DMS114 treated with DMSO at 0.1 percent for 48 hours (cell line): Measurements from ENCODE around the gene AK9.
"Not testable (repeated sequence)": the region's sequence is repeated elsewhere in the genome, so short reads cannot be mapped to it uniquely, and the experiment has no call there.

Source experiments
- DNase-seq: peaks from one replicate; lab custom pipeline; 2025; ENCODE audit not compliant: unreplicated experiment; lab: John Stamatoyannopoulos, UW

The AK9 gene

DNA sequence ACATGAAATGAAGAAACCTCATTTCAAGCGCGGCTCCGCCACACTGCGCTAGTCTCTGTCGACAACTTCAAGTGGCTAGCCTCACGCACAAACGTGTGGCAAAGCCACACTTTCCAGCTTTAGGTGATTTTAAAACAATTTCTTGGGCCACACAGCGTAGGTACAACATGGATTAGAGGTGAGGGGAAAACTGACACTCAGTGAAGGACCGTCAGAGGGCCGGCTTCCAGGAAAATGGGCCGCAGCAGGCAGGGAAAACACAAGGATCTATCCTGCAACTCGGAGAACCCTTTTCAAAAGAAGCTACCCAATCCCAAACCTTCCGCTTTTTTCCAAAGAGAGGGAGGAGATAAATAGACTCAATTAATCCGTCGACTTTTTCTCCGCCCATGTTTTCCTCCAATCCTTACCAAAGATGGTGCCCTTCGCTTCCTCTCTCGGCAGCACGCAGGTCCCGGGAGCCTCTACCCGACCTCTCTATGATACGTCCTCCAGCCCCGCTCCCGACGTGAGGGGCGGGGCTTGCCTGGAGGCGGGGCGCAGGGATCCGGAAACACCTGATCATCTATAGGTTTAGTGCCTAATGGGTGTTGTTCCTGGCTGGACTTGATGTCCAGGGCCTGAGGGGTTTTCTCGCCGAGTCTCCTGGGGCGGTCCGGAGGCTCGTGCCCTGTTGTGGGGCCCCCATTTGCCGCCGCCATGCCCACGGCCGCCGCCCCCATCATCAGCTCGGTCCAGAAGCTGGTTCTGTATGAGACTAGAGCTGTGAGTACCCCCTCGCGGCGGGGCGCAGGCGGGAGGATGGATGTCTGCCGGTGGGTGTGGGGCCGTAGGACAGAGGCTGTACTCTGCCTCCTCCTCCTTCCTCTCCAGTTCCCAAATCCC lies at the start of gene AK9, which contains the start of gene FIG4:
Gene AK9 (minus strand): TSS at position 466 of the 885 bp plus-strand sequence. CDS start 15,457 bp downstream, outside the sequence.
Gene FIG4 (plus strand): TSS at position 560 of the 885 bp plus-strand sequence. CDS start 140 bp downstream, at position 700.
- peak; percentile 92 for DNase-seq

- DNase-seq, result no peak
Observed at GRCh38 chr6:109740787-109741186, 49.8 kb upstream of the AK9 start.

DNA sequence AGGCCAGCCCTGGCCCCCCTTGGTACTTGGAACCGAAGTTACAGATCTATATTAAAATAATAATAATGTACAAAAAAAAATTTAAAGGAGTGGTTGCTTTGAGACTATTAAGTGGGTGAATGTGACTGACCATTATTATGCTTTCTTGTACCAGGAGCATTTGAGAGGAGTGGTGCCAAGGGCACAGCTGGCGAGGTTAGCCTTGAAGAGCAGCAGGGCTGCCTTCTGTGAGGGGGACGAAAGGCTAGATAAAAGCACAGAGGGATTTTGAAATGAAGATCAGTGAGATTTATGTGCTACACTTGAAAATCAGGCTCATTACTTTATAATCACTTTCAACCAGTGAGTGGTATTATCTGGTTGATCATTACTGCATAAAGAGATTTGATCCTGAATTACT lies 48.7 kb upstream of the AK9 start:
- DNase-seq, result no peak

GRCh38 chr6:109738667-109739066 lies 47.7 kb upstream of the AK9 start:
- DNase-seq, result no peak

- no peak for DNase-seq
Observed at GRCh38 chr6:109738255-109738654, 47.3 kb upstream of the AK9 start.

- no peak for DNase-seq
Observed at GRCh38 chr6:109736273-109737025, 45.4 kb upstream of the AK9 start.

DNA sequence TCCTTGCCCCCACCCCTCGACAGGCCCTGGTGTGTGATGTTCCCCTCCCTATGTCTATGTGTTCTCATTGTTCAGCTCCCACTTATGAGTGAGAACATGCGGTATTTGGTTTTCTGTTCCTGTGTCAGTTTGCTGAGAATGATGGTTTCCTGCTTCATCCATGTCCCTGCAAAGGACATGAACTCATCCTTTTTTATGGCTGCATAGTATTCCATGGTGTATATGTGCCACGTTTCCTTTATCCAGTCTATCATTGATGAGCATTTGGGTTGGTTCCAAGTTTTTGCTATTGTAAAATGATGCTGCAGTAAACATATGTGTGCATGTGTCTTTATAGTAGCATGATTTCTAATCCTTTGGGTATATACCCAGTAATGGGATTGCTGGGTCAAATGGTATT lies 34.2 kb upstream of the AK9 start:
- DNase-seq, result not testable (repeated sequence)

DNA sequence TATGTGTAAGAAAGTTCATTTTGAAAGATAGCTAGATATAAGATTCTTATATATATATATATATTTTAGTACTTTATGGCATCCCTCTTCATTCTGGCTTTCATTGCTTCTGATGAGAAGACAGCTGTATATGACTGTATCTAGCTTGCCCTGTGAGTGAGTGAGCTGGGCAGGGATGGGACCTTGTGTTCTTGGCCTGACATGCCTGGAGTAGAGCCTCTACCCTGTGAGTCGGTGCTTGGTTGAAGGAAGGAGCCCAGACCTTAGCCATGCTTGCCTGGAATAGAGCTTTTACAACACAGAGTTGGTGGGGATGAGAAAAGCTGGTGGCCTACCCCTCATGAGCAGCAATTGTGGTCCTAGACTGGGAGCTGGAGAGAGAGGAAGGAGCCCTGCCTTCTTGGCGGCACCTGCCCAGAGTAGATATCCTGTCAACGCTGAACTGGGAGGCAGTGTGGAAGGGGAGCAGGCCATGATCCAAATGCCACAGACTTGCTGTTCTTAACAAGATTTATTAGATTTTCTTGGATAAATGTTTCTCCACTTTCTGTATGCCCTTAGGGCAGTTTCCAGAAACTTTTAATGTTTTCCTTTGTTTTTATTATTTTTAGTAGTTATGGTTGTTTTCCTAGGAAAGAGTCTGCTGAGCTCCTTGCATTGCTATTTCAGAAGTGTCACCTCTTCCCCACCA lies 31.7 kb upstream of the AK9 start:
- no peak for DNase-seq

- no peak for DNase-seq
Observed at GRCh38 chr6:109722011-109722410, 31.0 kb upstream of the AK9 start.

GRCh38 chr6:109720311-109720710 lies 29.3 kb upstream of the AK9 start:
- DNase-seq, result no peak

DNA sequence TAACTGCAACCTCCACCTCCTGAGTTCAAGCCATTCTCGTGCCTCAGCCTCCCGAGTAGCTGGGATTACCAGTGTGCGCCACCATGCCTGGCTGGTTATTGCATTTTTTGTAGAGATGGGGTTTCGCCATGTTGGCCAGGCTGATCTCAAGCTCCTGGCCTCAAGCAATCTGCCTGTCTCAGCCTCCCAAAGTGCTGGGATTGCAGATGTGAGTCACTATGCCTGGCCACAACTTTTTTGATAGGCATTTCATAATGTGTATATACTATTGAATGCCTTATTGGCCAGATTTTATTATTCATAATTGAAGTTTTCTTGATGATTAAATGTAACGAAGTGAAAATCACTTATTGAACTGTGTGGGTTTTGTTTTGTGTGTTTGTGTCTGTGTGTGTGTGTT lies 28.0 kb upstream of the AK9 start:
- DNase-seq, result no peak

GRCh38 chr6:109717971-109718370 lies 27.0 kb upstream of the AK9 start:
- no peak for DNase-seq

DNA sequence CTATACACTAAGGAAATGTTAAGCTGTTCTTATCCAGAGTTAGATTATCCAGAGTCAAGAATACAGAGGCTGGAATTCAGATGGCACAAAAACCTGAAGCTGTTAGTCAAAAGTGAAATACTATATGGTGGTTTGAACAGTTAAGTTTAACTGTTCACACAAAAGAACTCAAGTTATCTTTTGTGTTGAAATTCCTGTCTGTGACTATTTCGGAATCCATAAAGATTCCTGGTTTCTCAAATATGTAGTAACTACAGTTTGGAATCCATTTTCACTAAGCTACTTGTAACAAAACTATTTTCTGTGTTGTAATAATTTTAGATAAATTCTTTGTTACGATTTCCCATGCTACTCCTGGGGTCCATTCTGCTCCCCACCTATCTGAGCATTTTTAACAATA lies 24.6 kb upstream of the AK9 start:
- no peak for DNase-seq

- DNase-seq, result no peak
Observed at GRCh38 chr6:109714611-109715010, 23.6 kb upstream of the AK9 start.

DNA sequence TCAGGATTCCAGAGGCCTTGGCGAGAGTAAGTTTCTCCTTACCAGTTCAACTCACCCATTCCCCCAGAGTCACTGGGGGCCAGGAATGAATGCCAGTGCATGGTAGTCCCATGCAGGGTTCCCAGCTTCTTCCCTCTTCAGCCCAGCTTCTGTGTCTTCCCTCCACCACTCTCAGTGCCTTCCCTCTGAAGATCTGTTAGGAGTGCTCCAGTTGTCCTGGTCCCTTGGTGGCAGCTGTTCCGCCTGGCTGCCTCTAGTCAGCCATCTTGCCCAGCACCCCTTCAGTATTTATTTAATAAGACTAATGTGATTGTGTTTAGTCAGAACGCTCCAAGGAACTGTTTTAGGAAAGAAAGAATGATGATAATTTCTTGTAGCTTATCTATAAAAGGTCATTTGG lies 23.2 kb upstream of the AK9 start:
- no peak for DNase-seq

DNA sequence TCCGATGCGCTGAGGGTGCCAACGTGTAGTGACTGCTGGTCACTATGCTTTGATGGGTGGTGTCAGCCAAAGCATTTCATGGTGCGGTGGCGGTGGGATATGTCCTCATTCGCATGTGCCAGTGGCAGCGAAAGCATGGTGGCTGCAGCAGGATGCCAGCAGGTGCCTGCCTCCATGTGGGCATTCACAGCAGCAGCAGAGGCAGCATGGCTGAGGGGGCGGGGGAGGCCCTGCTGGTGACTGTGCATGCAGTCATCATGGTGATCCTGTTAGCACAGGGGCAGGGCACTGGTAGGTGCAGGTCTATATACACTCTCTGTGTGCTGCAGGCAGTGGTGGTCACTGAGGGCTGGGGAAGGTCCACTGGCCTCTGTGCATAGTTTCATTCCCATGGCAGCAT lies 22.1 kb upstream of the AK9 start:
- no peak for DNase-seq

- DNase-seq, result not testable (repeated sequence)
Observed at GRCh38 chr6:109708099-109708498, 17.1 kb upstream of the AK9 start.

- no peak for DNase-seq
Observed at GRCh38 chr6:109706513-109706912, 15.5 kb upstream of the AK9 start.

GRCh38 chr6:109705258-109705657 lies 14.3 kb upstream of the AK9 start:
- peak; percentile 87 for DNase-seq

GRCh38 chr6:109702791-109703190 lies 11.8 kb upstream of the AK9 start:
- no peak for DNase-seq

- DNase-seq, result no peak
Observed at GRCh38 chr6:109701774-109702173, 10.8 kb upstream of the AK9 start.
